Esophagus muscularis mucosa (tissue), 4 donors: ENCODE data around the gene SPOCK3. TPM values are rescaled to one million over a fixed set of nuclear protein-coding genes. Genes with fewer than 3 reads are reported as not detected.
"Not testable (repeated sequence)": the region's sequence is repeated elsewhere in the genome, so short reads cannot be mapped to it uniquely, and the experiment has no call there.

Experiments used
- DNase-seq: peaks from one replicate; pipeline ENCODE4 v3.0.0-alpha.2; 2017; ENCODE audit errors: extremely low spot score
- H3K27ac ChIP-seq, 4 donors: fragments of 200-600 bp; sonication (generic); replicated peaks in 1 of 4; 1 replicate in 3 of 4; 2 replicates in 1 of 4; pipeline ENCODE4 v1.5.1; 2016 to 2019; ENCODE audit warnings: mild to moderate bottlenecking in 1 of 4
- H3K27me3 ChIP-seq, 4 donors: fragments of 200-600 bp; sonication (generic); one replicate each; pipeline versions ENCODE4 v1.5.1 to v1.6.0; 2016 to 2019
- H3K36me3 ChIP-seq, 4 donors: fragments of 200-600 bp; sonication (generic); one replicate each; pipeline ENCODE4 v1.5.1; 2016 to 2019
- H3K4me1 ChIP-seq, 4 donors: fragments of 200-600 bp; sonication (generic); one replicate each; pipeline ENCODE4 v1.5.1; 2016 to 2019
- H3K4me3 ChIP-seq, 4 donors: fragments of 200-600 bp; sonication (generic); 1 replicate in 2 of 4; 2 replicates in 2 of 4; pipeline ENCODE4 v1.5.1; 2016 to 2019; ENCODE audit warnings: mild to moderate bottlenecking in 4 of 4, moderate library complexity in 1 of 4
- H3K9me3 ChIP-seq, 4 donors: fragments of 200-600 bp; sonication (generic); 1 replicate in 3 of 4; 2 replicates in 1 of 4; pipeline ENCODE4 v1.5.1; 2016 to 2019
- EP300 ChIP-seq: sonication (generic); formaldehyde crosslinking; IDR thresholded peaks from one replicate; pipeline ENCODE4 v1.6.1; 2017; ENCODE audit warnings: antibody characterized with exemption
- POLR2A ChIP-seq: fragments of 450-650 bp; IDR thresholded peaks from one replicate; pipeline ENCODE4 v1.6.1; 2017; ENCODE audit warnings: antibody characterized with exemption, moderate library complexity, mild to moderate bottlenecking, low read depth
- POLR2AphosphoS5 ChIP-seq, 2 donors: sonication (generic); formaldehyde crosslinking; IDR thresholded peaks; one replicate each; pipeline ENCODE4 v1.6.1; 2017; ENCODE audit warnings: antibody characterized with exemption in 2 of 2
- WGBS: methylation state at CpG from one replicate; pipeline ENCODE4 v1.1.5; 2018; 5-methylcytosine and 5-hydroxymethylcytosine counted together
- intact Hi-C: fragments of 100-400 bp; cut with DNase I; formaldehyde crosslinking; loops from one replicate; pipeline ENCODE4 v1.15.1; 2023
- total RNA-seq, 4 donors: library from RNA; depleted of rRNA; stranded (reverse); fragments of >200 nt; gene quantifications; one replicate each; pipeline versions ENCODE4 v1.1.0 to v1.2.1, GENCODE V29; 2016
- TF ChIP-seq, protein P1 (sequence below), 3 experiments: fragments of 200-600 bp in 2 of 3; fragments of 450-650 bp in 1 of 3; sonication (generic) in 2 of 3; IDR thresholded peaks; one replicate each; pipeline ENCODE4 v1.5.1; 2017 to 2019; ENCODE audit warnings: antibody characterized with exemption in 3 of 3, mild to moderate bottlenecking in 2 of 3, moderate library complexity in 1 of 3

Gene SPOCK3
- total RNA-seq, result 1 to 10 TPM in 3 of 4 donors, under 1 TPM in 1; 0.52 to 5.0 (median 2.3) TPM

DNA sequence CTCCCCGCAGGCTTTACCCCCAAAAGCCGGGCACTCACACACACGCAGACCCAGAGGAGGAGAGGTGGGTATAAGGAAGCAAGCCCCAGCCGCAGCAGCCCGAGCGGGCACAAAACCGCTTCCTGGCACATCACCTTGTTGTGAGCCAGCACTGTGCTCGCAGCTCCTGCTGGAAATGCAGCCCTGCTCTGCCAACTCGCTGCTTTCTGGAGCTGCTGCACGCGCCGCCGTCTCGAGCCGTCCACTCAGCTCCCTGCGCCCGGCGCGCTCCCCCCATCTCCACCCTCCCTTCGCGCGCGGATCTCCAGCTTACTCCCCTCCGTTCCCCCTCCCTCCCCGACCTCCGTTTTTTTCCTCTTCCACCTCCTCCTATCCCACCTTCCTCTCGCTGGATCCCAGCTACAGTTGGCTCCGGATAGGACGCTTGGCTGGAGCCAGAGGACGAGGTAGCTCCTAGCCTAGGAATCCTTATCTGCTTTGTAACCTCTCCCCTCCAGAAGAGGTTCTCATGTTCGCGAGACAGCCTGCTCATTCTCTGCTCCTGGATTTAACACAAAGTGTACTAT, at the start of gene SPOCK3:
TSS of gene SPOCK3 (minus strand) at position 179 of the 566 bp plus-strand sequence.
- peaks cover 6 to 17% (median 16%) of the 10 kb centered on the region in 4 donors for H3K4me1 ChIP-seq
- H3K36me3 ChIP-seq, result no peaks in the 10 kb centered on the region
- 4% methylated on average over 31 of the region's 32 CpGs for WGBS
- peaks cover 0 to 39% (median 10%) of the 10 kb centered on the region in 4 donors for H3K27me3 ChIP-seq
- H3K4me3 ChIP-seq, result peak within 1 kb of the TSS; percentile 41 to 51 (median 48)
- DNase-seq, result no peak
- no peaks in the 10 kb centered on the region for H3K9me3 ChIP-seq
- TF ChIP-seq POLR2A (no peak), POLR2AphosphoS5 (IDR thresholded peaks at IDR 0.05) (no peak), EP300 (no peak)
- TF ChIP-seq, protein P1, sequence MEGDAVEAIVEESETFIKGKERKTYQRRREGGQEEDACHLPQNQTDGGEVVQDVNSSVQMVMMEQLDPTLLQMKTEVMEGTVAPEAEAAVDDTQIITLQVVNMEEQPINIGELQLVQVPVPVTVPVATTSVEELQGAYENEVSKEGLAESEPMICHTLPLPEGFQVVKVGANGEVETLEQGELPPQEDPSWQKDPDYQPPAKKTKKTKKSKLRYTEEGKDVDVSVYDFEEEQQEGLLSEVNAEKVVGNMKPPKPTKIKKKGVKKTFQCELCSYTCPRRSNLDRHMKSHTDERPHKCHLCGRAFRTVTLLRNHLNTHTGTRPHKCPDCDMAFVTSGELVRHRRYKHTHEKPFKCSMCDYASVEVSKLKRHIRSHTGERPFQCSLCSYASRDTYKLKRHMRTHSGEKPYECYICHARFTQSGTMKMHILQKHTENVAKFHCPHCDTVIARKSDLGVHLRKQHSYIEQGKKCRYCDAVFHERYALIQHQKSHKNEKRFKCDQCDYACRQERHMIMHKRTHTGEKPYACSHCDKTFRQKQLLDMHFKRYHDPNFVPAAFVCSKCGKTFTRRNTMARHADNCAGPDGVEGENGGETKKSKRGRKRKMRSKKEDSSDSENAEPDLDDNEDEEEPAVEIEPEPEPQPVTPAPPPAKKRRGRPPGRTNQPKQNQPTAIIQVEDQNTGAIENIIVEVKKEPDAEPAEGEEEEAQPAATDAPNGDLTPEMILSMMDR (IDR thresholded peaks at IDR 0.05), result no peak
- intact Hi-C loops, result no loop called here
- H3K27ac ChIP-seq, result peak within 1 kb of the TSS in 1 of 4 donors; percentile 9

DNA sequence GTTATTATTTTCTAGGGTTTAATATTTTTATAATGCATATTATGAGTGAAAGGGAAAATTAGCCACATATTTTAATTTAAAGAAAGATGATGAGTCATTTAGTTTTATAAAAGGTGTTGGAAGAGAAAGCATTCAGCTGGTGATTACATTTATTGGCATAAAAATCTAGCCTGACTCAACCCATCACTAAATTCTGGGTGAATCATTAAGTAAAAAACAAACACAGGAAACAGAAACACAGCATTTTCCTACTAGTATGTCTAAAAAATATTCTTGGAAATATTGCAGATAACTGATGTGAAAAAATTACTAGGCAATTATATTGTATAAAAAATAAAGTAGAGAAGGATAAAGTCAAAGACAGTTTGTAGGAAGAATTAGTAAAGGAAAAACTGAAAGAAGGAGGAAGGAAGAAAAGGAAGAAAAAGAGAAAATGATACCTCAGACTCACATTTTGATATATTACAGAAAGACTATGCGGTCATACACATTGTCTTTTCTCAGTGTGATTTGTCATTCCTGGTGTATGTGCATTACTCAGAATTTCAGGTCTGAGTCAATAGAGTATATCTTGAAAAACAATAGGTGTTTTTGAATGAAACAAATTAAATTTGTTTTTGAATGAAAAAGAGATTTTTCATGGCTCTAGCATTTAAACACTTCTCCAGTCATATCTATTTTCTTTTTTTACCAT, 48.0 kb upstream of the SPOCK3 start:
- Histone ChIP-seq H3K36me3 (no peaks in the 10 kb centered on the region), H3K9me3 (peaks cover 0 to 11% (median 4%) of the 10 kb centered on the region in 4 donors), H3K4me1 (no peaks in the 10 kb centered on the region), H3K27me3 (no peaks in the 10 kb centered on the region), H3K4me3 (no peak overlapping the region), H3K27ac (no peak overlapping the region)
- WGBS, result 87% methylated on average over 1 of the region's 1 CpG
- intact Hi-C loops, result no loop called here
- TF ChIP-seq POLR2AphosphoS5 (IDR thresholded peaks at IDR 0.05), result no peak
- no peak for TF ChIP-seq EP300
- no peak for TF ChIP-seq POLR2A
- TF ChIP-seq, protein P1 (IDR thresholded peaks at IDR 0.05), result no peak
- DNase-seq, result no peak

DNA sequence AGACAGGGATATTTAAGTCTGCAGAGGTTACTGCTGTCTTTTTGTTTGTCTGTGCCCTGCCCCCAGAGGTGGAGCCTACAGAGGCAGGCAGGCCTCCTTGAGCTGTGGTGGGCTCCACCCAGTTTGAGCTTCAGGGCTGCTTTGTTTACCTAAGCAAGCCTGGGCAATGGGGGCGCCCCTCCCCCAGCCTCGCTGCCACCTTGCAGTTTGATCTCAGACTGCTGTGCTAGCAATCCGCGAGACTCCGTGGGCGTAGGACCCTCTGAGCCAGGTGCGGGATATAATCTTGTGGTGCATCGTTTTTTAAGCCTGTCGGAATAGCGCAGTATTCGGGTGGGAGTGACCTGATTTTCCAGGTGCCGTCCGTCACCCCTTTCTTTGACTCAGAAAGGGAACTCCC, 47.3 kb upstream of the SPOCK3 start:
- H3K36me3 ChIP-seq, intact Hi-C loops, H3K27ac ChIP-seq, H3K4me3 ChIP-seq, H3K27me3 ChIP-seq, H3K4me1 ChIP-seq, DNase-seq: not testable (repeated sequence)
- peaks cover 0 to 11% (median 4%) of the 10 kb centered on the region in 4 donors for H3K9me3 ChIP-seq
- WGBS, result 94% methylated on average over 10 of the region's 13 CpGs

DNA sequence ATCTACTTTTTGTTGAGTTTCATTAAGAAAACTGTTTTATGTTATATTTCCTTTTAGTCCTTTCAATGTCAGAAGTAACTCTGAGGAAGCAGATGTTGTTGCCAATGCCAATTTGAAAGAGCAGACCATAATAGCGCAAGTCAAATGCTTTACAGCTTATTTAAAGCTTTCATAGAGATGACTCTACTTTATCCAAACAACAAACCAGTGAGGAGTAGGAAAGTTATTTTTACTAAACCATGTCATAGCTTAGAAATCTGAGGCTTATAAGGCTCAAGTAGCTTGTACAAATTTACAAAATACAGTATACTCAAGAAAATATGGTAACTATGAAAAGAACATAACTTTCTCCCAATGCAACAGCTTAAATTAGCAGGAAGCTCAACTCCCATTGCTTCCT, 40.1 kb upstream of the SPOCK3 start:
- no peak for DNase-seq
- H3K9me3 ChIP-seq, result no peaks in the 10 kb centered on the region
- H3K27ac ChIP-seq, result no peak overlapping the region
- WGBS, result 28% methylated on average over 1 of the region's 1 CpG
- H3K4me1 ChIP-seq, result peaks cover 0 to 7% (median 0%) of the 10 kb centered on the region in 4 donors
- TF ChIP-seq, protein P1 (IDR thresholded peaks at IDR 0.05), result no peak
- TF ChIP-seq POLR2AphosphoS5 (IDR thresholded peaks at IDR 0.05), result no peak
- no peak for TF ChIP-seq POLR2A
- no peak for TF ChIP-seq EP300
- H3K36me3 ChIP-seq, result no peaks in the 10 kb centered on the region
- no peak overlapping the region for H3K4me3 ChIP-seq
- H3K27me3 ChIP-seq, result no peaks in the 10 kb centered on the region
- intact Hi-C loops, result no loop called here

DNA sequence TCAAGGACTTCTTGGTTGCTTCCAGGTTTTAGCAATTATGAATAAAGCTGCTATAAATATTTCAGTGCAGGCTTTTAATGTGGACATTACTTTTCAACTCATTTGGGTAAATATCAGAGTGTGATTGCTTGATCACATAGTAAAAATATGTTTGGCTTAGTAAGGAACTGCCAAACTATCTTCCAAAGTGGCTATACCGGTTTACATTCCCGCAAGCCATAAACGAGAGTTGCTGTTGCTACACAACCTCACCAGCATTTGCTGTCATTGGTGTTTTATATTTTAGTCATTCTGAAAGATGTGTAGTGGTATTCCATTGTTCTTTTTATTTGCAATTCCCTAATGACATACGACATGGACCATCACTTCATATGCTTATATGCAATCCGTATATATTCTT, 30.9 kb upstream of the SPOCK3 start:
- Histone ChIP-seq H3K27me3 (no peaks in the 10 kb centered on the region), H3K4me3 (no peak overlapping the region), H3K9me3 (no peaks in the 10 kb centered on the region), H3K36me3 (no peaks in the 10 kb centered on the region), H3K27ac (no peak overlapping the region), H3K4me1 (no peaks in the 10 kb centered on the region)
- intact Hi-C loops, result no loop called here
- no peak for TF ChIP-seq POLR2A
- TF ChIP-seq, protein P1 (IDR thresholded peaks at IDR 0.05), result no peak
- TF ChIP-seq POLR2AphosphoS5 (IDR thresholded peaks at IDR 0.05), result no peak
- TF ChIP-seq EP300, result no peak
- DNase-seq, result no peak
- 88% methylated on average over 5 of the region's 5 CpGs for WGBS
